Anterior cingulate cortex (tissue), 58 donors: ENCODE results near the gene CWC15.
A peak's percentile ranks its signal among the peaks of the same experiment; 100 is the strongest.
"Not testable (repeated sequence)": the region's sequence is repeated elsewhere in the genome, so short reads cannot be mapped to it uniquely, and the experiment has no call there.

ENCODE experiments used
- DNase-seq, 58 donors: peaks; one replicate each; lab custom pipeline; 2025; lab: John Stamatoyannopoulos, UW

CWC15 gene

DNA sequence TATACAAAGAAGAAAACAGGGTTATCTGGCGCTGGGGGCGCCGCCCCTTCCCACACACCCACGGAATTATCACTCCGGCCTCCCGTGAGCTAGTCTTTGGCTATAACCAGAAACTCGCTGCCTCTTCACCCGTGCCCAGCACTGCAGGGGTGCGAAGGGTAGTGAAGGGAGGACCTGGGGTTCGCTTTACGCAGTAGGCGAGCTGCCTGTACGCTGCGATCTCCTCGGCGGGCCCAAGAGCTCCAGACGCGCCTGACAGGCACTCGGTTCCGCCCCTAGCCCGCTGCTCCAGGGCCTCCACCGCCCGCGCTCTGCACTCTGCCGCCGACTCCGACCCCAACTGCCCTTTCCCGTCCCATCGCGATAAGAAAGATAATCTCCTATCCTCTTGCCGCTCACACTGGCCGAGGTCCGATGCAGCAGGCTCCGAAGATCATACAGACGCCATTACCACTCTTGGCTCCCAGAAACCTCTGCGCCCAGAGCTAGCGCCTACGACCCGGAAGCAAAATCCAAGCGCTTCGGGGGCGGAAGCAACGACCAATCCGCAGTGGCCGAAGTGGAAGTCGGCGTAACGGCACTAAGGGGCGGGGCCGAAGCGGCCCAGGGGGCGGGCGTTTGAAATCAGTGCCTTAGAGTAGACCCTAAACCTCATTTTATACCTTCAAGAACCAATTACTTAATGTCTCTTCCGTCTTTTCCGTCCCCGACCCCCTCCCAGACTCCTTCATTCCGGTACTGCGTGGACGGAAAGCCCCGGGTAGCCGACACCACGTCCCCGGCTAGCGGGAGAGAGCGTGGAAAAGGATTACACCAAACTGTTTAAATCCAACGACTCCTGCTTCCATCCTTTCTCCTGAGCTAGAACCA lies at the start of gene CWC15, which contains the start of gene KDM4D:
TSS of gene CWC15 (minus strand) at position 458 of the 870 bp plus-strand sequence. CDS start 1,371 bp downstream, outside the sequence.
TSS of gene KDM4D (plus strand) at position 611 of the 870 bp plus-strand sequence. CDS start 23,664 bp downstream, outside the sequence.
- DNase-seq: peak; percentile 24 to 96 (median 90)

DNA sequence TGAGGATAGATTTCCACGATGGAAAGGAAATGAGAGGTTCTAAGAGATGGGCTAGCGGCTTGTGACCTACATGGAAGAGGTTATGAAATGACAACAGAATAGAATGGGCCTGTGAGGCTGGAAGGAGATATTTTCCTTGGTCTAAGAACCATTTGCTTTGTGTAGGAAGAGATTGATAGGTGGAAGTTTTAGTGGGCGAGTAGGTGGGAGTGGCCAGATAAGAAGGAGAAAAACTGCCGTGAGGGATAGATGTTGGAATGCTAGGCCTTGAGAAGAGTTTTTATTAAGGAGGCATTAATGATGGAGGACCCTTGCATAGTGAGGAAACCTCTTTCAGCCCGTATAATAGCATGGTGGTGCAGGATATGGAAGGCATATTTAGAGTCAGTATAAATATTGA lies 48.1 kb upstream of the CWC15 start:
- not testable (repeated sequence) for DNase-seq

DNA sequence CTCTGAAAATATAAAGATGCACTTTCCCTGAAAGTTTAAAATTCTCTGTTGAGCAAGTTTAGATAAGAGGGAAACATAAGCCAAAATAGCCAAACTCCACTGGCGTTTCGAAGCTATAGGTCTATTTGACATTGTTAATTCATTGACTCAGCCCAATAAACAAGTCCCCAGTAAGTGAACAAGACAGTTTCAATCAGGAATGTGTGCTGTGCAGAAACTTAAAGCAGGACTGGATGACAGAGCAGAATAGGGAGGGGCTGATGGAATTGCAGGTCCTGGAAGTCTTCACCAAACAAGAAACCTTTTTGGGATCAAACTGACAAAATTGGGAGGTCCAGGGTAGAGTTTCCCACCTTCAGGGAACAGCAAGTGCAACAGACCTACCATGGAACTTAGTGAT lies 42.8 kb upstream of the CWC15 start:
- DNase-seq: no peak

DNA sequence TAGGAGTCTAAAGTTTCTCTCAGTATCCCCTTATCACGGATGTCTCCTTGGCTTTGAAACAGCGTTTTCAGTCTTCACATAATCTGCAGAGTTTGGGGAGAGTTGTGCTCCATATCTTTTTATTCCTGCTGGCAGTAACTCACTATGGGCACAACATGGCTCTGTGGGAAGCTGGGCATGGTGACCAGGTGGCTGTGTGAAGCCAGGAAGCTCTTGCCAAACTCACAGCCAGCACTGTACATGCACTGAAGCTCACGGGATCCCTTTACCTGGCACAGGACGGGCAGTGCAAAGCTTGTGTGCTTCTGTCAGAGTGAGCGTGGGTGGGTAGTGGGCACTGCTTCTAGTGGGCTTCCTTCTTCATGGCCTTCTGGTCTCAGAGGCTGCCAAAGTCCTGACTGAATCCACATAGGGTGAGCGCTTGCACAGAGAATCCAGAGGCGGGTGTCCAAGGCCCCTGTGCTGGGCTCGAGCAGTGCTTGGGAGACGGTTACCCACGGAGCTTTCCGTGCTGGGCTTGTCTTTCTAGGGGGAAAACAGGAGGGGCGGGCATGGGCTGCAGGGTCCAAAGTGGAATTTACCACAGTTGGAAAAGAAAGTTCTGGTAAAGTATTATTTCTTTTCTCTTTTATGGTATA lies 40.9 kb upstream of the CWC15 start:
- DNase-seq: no peak

DNA sequence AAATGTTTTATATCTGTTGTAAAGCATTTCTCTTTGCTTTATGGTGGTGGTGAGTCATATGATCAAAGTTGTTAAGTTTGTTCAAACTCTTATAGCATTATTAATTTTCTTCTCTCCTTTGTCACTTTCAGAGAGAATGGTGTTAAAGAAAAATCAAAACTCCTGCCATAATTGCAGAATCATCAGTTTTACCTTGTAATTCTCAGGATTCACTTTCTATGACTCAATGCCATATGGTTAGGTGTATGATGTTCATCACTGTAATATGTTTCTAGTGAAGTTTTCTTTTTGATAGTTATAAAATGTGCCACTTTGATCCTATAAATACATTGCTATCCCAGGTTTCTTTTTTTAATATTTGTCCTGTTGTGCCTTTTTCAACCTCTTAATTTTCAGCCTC lies 38.0 kb upstream of the CWC15 start:
- no peak for DNase-seq

DNA sequence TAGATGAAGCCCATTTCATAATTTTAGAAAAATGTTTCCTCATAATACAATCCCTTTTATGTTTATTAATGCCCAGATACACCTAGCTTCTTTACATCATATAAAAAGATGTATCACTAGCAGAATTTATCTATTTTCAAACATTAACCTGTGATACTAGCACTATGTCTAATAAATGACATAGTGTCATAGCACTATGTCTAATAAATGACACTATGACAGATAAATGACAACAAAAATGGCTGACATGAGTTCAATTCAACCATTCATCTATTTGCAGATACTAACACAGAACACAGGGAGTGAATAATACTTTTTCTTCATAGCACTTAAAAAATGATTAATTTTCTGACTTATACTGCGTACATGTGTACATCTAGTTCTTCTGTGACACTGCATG lies 32.3 kb upstream of the CWC15 start:
- DNase-seq: no peak

DNA sequence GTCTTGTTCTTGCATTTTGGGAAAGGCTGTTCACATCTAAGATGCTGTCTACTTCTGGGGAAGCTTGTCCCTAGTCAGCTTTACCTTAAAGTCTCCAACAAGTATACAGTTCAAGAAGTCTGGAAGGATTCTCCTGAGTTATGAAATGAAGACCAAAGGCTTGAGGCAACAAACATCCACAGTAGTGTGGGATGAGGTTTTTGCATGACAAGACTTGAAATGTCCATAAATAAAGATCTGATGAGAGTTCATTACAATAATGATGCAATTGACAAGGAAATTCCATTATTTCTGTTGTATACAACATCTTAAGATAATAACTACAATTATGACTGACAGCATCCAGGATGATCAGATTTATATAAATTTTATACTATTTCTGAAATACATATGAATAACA lies 30.4 kb upstream of the CWC15 start:
- DNase-seq: no peak

DNA sequence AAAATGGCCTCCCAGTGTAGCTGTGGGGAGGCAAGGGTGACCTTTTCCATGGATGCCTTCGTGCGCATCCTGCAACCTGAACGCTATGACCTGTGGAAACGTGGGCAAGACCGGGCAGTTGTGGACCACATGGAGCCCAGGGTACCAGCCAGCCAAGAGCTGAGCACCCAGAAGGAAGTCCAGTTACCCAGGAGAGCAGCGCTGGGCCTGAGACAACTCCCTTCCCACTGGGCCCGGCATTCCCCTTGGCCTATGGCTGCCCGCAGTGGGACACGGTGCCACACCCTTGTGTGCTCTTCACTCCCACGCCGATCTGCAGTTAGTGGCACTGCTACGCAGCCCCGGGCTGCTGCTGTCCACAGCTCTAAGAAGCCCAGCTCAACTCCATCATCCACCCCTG lies 24.9 kb upstream of the CWC15 start:
- no peak for DNase-seq

DNA sequence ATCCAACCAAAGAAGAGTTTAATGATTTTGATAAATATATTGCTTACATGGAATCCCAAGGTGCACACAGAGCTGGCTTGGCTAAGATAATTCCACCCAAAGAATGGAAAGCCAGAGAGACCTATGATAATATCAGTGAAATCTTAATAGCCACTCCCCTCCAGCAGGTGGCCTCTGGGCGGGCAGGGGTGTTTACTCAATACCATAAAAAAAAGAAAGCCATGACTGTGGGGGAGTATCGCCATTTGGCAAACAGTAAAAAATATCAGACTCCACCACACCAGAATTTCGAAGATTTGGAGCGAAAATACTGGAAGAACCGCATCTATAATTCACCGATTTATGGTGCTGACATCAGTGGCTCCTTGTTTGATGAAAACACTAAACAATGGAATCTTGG lies 24.1 kb upstream of the CWC15 start:
- no peak for DNase-seq

DNA sequence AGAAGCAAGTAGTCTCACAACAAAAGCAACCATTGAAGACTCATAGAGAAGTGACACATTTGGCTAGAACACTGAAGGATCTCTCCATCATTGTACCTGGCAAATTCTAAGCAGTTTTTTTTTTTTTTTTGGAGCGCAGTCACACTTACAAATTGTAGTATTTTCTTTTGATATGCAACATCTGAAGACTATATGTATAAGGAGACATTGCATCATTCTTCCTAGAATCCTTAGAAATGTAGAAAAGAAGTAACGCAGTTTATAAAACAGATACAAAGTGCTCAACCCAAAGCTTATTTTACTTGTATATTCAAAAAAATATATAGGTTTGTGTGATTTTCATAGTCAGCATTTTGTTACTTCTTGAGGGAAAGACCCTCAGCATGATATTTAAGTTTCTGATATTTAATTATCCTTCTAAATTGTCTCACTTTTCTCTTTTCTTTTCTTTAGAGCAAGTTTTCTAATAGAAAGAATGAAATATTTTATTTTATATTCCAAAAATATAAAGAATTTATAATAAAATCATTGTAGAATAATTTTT lies 20.1 kb upstream of the CWC15 start:
- DNase-seq: no peak

DNA sequence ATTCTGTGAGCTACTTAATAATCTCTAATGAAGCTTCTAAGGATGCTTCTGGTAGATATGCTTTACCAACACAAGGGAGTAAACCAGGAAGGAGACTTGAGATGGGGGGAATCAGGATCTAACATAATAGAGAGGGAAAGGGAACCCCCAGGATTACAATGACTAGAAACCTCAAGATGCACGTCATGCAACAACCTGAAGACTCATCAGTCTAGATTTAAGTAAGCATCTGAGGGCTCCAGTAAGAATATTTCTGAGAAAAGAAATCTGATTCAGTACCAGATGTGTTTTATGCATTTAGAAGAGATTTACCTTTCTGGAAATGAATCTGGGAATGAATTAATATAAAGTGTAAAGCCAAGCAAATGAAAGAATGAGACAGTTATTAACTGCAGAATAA lies 15.4 kb upstream of the CWC15 start:
- no peak for DNase-seq

DNA sequence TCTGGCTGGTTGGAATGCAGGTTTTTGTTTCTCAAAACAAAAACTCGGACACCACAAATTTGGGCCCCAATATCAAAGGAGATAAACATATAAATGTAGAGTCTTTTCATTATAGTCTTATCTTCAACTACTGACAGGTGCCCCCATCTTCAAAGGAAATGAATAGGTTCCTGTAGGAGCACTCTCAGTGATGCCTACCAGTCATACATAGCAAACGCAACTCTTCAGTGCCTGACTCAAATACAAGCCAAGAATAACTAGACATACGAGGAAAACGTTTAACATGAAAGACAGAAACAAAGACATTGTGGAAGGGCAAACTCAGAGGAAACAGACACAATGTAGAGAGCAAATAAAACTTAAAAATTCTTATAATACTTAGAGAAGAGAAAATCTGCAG lies 14.0 kb upstream of the CWC15 start:
- DNase-seq: no peak

DNA sequence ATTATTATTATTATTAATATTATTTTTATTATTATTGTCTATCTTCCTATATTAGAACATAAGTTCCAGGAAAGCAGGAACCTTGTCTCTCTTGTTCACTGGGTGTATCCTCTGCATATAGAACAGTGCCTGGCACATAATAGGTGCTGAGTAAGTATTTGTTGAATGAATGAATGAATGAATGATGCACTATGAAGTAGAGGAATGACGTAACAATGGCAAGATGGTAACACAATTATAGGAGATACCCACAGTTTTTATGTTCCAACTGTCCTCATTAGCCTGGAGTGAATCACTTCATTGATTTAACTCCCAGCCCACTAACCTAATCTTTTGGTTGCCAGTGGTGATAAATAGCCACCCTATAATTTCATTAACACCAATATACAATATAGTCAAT lies 2.2 kb upstream of the CWC15 start:
- no peak for DNase-seq

DNA sequence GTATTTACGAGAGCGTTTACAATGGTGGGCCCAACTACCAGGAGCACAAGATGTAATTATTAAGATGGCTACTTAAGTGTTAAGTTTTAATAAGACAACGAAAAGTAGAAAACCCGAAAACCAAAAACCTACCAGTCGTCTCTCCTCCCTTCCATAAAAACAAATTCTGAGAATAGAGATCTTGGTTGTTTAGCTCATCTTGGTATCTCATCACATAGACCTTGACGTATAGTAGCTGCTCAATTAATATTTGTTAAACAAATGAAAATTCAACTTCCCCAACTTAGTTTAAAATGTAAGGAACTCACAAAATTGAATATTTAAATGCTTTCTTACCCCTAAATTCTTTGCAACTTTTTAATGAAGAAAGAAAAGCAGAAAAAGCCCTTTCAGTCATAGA lies 822 bp upstream of the CWC15 start:
- DNase-seq: no peak

DNA sequence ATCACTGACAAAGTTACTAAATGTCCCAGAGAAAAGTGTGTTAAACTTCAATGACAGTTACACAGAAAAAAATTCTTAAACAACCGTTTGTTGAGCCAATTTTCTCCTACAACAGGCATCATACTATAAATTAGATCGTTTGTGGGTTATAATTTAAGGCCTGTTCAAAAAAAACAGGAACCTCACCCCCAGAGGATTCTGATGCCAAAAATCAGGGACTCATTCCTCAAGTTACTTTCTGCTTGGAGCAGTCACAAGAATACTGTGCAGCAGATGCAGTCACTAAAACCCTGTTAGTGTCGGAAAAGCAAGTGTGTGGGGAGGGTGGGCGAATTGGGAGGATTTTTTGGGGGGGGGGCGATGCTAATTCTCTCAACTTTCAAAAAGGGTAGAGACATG lies 657 bp downstream of the CWC15 start:
- no peak for DNase-seq

DNA sequence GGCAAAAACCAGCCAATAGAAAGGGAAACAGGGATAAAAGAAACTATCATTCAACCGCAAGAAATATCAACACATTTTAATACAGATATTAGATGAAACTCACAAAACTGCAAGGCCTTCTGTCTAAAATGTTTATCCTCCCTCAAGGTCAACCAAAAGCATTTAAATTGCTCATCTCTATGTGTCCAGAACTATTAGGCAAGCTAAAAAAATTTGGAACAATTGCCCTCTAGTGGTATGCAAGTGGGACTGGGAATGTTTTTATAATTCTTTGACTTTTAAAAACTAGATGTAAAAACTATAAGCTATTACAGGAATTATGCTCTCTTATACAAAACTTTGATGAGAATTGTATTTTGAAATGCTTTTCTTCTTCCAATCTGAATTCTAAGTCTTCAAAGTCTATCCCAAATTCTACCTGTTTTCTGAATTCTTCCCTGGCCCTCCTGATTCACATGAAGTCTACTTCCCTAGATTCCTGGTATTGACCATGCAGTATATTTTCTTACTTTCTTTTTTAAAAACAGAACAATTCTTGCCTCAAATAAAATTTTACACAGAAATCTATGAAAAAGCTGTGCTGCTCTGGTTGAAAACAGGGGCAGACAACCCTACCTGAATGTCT lies 4.9 kb downstream of the CWC15 start:
- no peak for DNase-seq

DNA sequence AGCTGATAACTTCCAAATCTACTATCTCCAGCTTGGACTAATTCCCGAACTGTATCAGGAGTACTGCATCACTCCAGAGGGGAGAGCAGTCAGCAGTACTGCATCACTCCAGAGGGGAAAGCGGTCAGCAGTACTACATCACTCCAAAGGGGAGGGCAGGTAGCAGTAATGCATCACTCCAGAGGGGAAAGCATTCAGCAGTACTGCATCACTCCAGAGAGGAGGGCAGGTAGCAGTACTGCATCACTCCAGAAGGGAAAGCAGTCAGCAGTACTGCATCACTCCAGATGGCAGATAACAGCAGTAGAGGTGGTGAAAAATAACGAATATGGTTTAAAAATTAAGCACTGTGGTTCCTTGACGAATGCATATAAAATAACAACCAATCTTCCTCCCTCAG lies 8.4 kb downstream of the CWC15 start:
- no peak for DNase-seq

DNA sequence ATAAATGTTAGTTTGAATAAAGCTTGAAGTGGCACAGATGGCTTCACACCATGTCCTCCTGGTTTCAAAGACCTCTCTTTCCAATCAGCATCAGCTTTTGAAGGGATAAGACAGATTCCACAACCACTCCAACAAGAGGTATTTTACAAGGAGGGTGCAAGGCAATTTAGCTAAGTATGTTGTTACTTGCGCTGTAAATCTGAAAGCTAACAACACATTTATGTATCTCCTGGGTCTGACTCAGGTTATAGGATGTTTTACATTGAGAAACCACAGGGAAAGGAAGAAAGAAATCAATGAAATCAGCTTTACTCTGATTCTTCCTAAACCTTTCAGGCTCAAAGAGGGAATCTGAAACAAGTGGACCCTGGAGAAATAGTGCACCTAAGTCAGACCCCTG lies 12.1 kb downstream of the CWC15 start:
- no peak for DNase-seq

DNA sequence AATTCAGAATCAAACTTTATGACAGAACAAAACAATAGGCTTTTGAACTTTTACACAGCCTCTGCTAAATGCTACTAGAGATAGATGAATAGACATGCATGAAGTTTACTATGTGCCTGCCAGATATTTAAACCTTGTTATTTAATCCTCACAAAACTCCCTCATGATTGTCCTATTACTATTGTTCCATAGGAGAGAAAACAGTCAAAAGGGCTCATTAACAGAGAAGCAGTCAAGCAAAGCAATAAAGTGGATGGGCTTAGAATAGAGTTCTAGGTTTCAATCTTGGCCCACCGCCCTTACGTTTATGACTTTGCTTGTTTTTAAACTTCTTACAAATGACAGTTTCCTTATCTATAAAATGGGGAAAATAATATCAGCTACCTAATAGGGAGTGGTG lies 12.9 kb downstream of the CWC15 start:
- no peak for DNase-seq

DNA sequence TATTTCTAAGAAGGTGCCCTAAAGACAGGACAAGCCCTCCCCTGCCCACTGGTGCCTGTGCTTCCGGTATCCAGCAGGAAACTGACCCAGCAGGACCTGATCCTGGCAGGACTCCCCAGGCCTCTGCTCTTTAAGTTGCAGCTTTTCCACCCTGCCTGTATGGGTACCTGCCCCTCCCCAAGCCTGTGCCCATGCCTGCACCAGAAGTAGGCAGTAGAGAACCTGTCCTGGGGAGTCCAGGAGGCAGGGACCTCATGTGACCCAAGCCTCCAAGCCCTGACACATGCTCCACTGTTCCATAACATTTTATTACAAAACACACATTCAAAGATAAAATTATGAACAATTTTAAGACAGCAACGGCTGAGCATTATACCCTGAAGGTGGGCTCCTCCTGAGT lies 14.2 kb downstream of the CWC15 start:
- no peak for DNase-seq

DNA sequence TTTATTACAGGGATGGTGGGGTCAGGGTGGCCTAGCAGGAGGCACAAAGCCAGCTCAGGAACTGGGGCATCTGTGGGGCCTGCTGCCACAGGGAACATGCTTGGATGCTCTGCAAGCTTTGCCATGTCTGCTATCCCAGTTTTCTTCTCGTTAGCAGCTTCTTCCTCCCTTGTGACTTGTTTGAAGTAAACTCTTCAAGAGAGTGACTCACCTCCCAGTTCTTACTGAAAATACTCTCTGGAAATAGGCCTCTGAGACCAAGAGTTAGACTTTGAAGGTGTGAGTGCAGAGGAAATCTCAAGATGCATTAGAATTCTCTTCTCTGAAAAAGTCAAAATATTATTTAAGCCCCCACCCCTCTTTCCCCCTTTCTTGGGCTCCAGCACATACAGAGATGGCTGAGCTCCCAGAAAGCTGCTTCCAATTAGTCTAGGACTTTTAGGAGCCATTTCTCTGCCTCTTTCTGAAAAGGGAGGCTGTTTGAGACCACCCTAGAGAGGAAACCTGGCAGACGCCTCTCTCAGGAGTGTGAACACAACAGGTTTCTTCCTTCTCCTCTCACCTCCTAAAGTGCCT lies 15.1 kb downstream of the CWC15 start:
- no peak for DNase-seq
